ENCODE results near the gene SLC6A3.

The SLC6A3 gene

GRCh38 chr5:1393571-1394501 is 51.4 kb downstream of the SLC6A3 start:
- Mint-ChIP-seq H3K9me3 (no peaks in the 10 kb centered on the region), H3K36me3 (ENCODE audit: low read depth) (no peaks in the 10 kb centered on the region), H3K27ac (no peak overlapping the region), H3K27me3 (ENCODE audit: low read depth) (peaks cover 25% of the 10 kb centered on the region), H3K4me3 (no peak overlapping the region), H3K4me1 (ENCODE audit: low read depth) (no peaks in the 10 kb centered on the region)

GRCh38 chr5:1392801-1393565 is 52.3 kb downstream of the SLC6A3 start:
- Mint-ChIP-seq H3K9me3 (no peaks in the 10 kb centered on the region), H3K27ac (no peak overlapping the region), H3K4me3 (no peak overlapping the region), H3K27me3 (ENCODE audit: low read depth) (peaks cover 26% of the 10 kb centered on the region), H3K36me3 (ENCODE audit: low read depth) (no peaks in the 10 kb centered on the region), H3K4me1 (ENCODE audit: low read depth) (no peaks in the 10 kb centered on the region)

- H3K9me3 Mint-ChIP-seq: no peaks in the 10 kb centered on the region
- H3K27me3 Mint-ChIP-seq (ENCODE audit: low read depth): peaks cover 20% of the 10 kb centered on the region
- H3K36me3 Mint-ChIP-seq (ENCODE audit: low read depth): no peaks in the 10 kb centered on the region
- no peak overlapping the region for H3K4me3 Mint-ChIP-seq
- no peaks in the 10 kb centered on the region for H3K4me1 Mint-ChIP-seq (ENCODE audit: low read depth)
- no peak overlapping the region for H3K27ac Mint-ChIP-seq
Observed at GRCh38 chr5:1392261-1392660, 53.0 kb downstream of the SLC6A3 start.

- Mint-ChIP-seq H3K9me3 (no peaks in the 10 kb centered on the region), H3K4me1 (ENCODE audit: low read depth) (peaks cover 4% of the 10 kb centered on the region), H3K36me3 (ENCODE audit: low read depth) (no peaks in the 10 kb centered on the region), H3K27me3 (ENCODE audit: low read depth) (peaks cover 20% of the 10 kb centered on the region), H3K4me3 (no peak overlapping the region), H3K27ac (no peak overlapping the region)
Observed at GRCh38 chr5:1391691-1392090, 53.5 kb downstream of the SLC6A3 start.

- H3K4me3 Mint-ChIP-seq: no peak overlapping the region
- H3K27ac Mint-ChIP-seq: no peak overlapping the region
- H3K4me1 Mint-ChIP-seq (ENCODE audit: low read depth): peaks cover 7% of the 10 kb centered on the region
- no peaks in the 10 kb centered on the region for H3K36me3 Mint-ChIP-seq (ENCODE audit: low read depth)
- no peaks in the 10 kb centered on the region for H3K9me3 Mint-ChIP-seq
- H3K27me3 Mint-ChIP-seq (ENCODE audit: low read depth): peaks cover 20% of the 10 kb centered on the region
Observed at GRCh38 chr5:1390861-1391600, 54.2 kb downstream of the SLC6A3 start.

- Mint-ChIP-seq H3K27ac (no peak overlapping the region), H3K4me3 (no peak overlapping the region), H3K9me3 (no peaks in the 10 kb centered on the region), H3K4me1 (ENCODE audit: low read depth) (peaks cover 10% of the 10 kb centered on the region), H3K36me3 (ENCODE audit: low read depth) (no peaks in the 10 kb centered on the region), H3K27me3 (ENCODE audit: low read depth) (peaks cover 16% of the 10 kb centered on the region)
Observed at GRCh38 chr5:1390333-1390732, 54.9 kb downstream of the SLC6A3 start.

- Mint-ChIP-seq H3K27me3 (ENCODE audit: low read depth) (peaks cover 16% of the 10 kb centered on the region), H3K9me3 (no peaks in the 10 kb centered on the region), H3K4me1 (ENCODE audit: low read depth) (peaks cover 13% of the 10 kb centered on the region), H3K36me3 (ENCODE audit: low read depth) (no peaks in the 10 kb centered on the region), H3K4me3 (peak overlapping the region; percentile 16), H3K27ac (no peak overlapping the region)
Observed at GRCh38 chr5:1388383-1388967, 56.8 kb downstream of the SLC6A3 start.

- no peak overlapping the region for H3K4me3 Mint-ChIP-seq
- H3K27me3 Mint-ChIP-seq (ENCODE audit: low read depth): peaks cover 16% of the 10 kb centered on the region
- peak overlapping the region; percentile 0 for H3K27ac Mint-ChIP-seq
- H3K4me1 Mint-ChIP-seq (ENCODE audit: low read depth): peaks cover 13% of the 10 kb centered on the region
- no peaks in the 10 kb centered on the region for H3K9me3 Mint-ChIP-seq
- H3K36me3 Mint-ChIP-seq (ENCODE audit: low read depth): no peaks in the 10 kb centered on the region
Observed at GRCh38 chr5:1387876-1388275, 57.4 kb downstream of the SLC6A3 start.

- Mint-ChIP-seq H3K4me1 (ENCODE audit: low read depth) (peaks cover 13% of the 10 kb centered on the region), H3K27ac (peak overlapping the region; percentile 98), H3K27me3 (ENCODE audit: low read depth) (peaks cover 16% of the 10 kb centered on the region), H3K9me3 (no peaks in the 10 kb centered on the region), H3K4me3 (peak overlapping the region; percentile 95), H3K36me3 (ENCODE audit: low read depth) (no peaks in the 10 kb centered on the region)
Observed at GRCh38 chr5:1387059-1387755, 58.0 kb downstream of the SLC6A3 start.

GRCh38 chr5:1386274-1386717 is 58.9 kb downstream of the SLC6A3 start:
- peaks cover 17% of the 10 kb centered on the region for H3K4me1 Mint-ChIP-seq (ENCODE audit: low read depth)
- H3K36me3 Mint-ChIP-seq (ENCODE audit: low read depth): no peaks in the 10 kb centered on the region
- H3K9me3 Mint-ChIP-seq: no peaks in the 10 kb centered on the region
- peaks cover 13% of the 10 kb centered on the region for H3K27me3 Mint-ChIP-seq (ENCODE audit: low read depth)
- H3K4me3 Mint-ChIP-seq: peak overlapping the region; percentile 95
- H3K27ac Mint-ChIP-seq: peak overlapping the region; percentile 98

- peak overlapping the region; percentile 95 for H3K4me3 Mint-ChIP-seq
- H3K27me3 Mint-ChIP-seq (ENCODE audit: low read depth): peaks cover 13% of the 10 kb centered on the region
- peak overlapping the region; percentile 98 for H3K27ac Mint-ChIP-seq
- peaks cover 17% of the 10 kb centered on the region for H3K4me1 Mint-ChIP-seq (ENCODE audit: low read depth)
- no peaks in the 10 kb centered on the region for H3K36me3 Mint-ChIP-seq (ENCODE audit: low read depth)
- no peaks in the 10 kb centered on the region for H3K9me3 Mint-ChIP-seq
Observed at GRCh38 chr5:1385395-1386273, 59.6 kb downstream of the SLC6A3 start.

GRCh38 chr5:1384521-1384920 is 60.7 kb downstream of the SLC6A3 start:
- H3K9me3 Mint-ChIP-seq: no peaks in the 10 kb centered on the region
- no peak overlapping the region for H3K27ac Mint-ChIP-seq
- peaks cover 13% of the 10 kb centered on the region for H3K27me3 Mint-ChIP-seq (ENCODE audit: low read depth)
- H3K4me3 Mint-ChIP-seq: no peak overlapping the region
- H3K4me1 Mint-ChIP-seq (ENCODE audit: low read depth): peaks cover 20% of the 10 kb centered on the region
- H3K36me3 Mint-ChIP-seq (ENCODE audit: low read depth): no peaks in the 10 kb centered on the region

- peaks cover 9% of the 10 kb centered on the region for H3K27me3 Mint-ChIP-seq (ENCODE audit: low read depth)
- H3K9me3 Mint-ChIP-seq: no peaks in the 10 kb centered on the region
- H3K4me1 Mint-ChIP-seq (ENCODE audit: low read depth): peaks cover 22% of the 10 kb centered on the region
- no peaks in the 10 kb centered on the region for H3K36me3 Mint-ChIP-seq (ENCODE audit: low read depth)
- peak overlapping the region; percentile 49 for H3K27ac Mint-ChIP-seq
- H3K4me3 Mint-ChIP-seq: no peak overlapping the region
Observed at GRCh38 chr5:1383886-1384401, 61.3 kb downstream of the SLC6A3 start.

Data from T-helper 1 cell treated with Interleukin-12 subunit alpha and Interleukin-12 subunit beta and Interleukin-4 antibody, amounts not matched to agents 30 μg/mL and 1 μg/mL, for 36 hours (primary cell).